ENCODE measurements around the gene PTPRD.
"Not testable (repeated sequence)": the region's sequence is repeated elsewhere in the genome, so short reads cannot be mapped to it uniquely, and the experiment has no call there.

PTPRD gene

DNA sequence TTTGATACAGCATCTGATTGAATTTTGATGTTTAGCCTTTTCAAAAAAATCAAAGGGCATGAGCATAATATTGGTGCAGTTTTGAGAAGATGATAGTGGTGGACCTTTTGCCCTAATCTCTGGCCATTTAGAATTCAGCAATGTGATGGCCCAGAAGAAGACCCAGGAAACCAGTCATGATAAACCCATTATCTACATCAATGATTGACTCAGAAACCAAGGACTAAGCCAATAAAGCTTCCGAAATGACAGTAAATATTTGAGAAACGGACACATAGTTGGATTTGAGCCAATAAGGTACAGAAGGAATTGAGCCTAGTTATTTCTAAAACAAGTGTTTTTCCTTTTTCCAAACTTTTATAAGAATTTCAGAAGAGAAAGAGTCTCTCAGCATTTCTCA lies 1654.4 kb downstream of the PTPRD start:
- no peak overlapping the region for H3K4me3 ChIP-seq (ENCODE audit: low read length)

DNA sequence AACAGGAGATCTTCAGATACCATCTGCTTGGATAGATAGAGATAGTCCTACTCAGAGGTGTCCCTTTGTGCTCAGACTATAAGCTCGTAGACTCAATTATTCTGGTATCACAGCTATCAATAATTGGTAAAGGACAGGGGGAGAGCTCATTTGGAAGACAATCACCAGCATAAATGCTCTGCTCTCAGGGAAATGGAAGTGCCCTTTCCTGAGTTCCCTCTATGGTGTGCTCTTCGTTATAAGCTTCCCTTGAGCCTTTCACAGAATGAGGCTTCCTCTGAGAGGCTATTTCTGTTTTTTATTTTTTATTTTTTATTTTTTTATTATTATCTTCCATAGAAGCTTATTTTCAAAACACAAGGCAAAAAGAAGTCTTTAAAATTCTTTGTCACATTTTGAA lies 1657.5 kb downstream of the PTPRD start:
- Histone ChIP-seq H3K4me1 (ENCODE audit: control insufficient read depth, low read depth, low read length) (peaks cover 12% of the 10 kb centered on the region), H3K27me3 (ENCODE audit: control insufficient read depth, insufficient read depth, low read length) (no peaks in the 10 kb centered on the region), H3K4me3 (ENCODE audit: low read length) (no peak overlapping the region), H3K9ac (ENCODE audit: low read length) (no peak overlapping the region), H3K36me3 (ENCODE audit: control insufficient read depth, low read depth, low read length) (no peaks in the 10 kb centered on the region), H3K9me3 (ENCODE audit: control insufficient read depth, low read depth, low read length) (no peaks in the 10 kb centered on the region), H3K27ac (ENCODE audit: low read length) (no peak overlapping the region)

More for the DNA sequence above, 1654.4 kb downstream of the PTPRD start:
- Histone ChIP-seq H3K9ac (ENCODE audit: low read length) (no peak overlapping the region), H3K27me3 (ENCODE audit: control insufficient read depth, insufficient read depth, low read length) (no peaks in the 10 kb centered on the region), H3K4me1 (ENCODE audit: control insufficient read depth, low read depth, low read length) (peaks cover 12% of the 10 kb centered on the region), H3K36me3 (ENCODE audit: control insufficient read depth, low read depth, low read length) (no peaks in the 10 kb centered on the region), H3K9me3 (ENCODE audit: control insufficient read depth, low read depth, low read length) (no peaks in the 10 kb centered on the region), H3K27ac (ENCODE audit: low read length) (no peak overlapping the region)

DNA sequence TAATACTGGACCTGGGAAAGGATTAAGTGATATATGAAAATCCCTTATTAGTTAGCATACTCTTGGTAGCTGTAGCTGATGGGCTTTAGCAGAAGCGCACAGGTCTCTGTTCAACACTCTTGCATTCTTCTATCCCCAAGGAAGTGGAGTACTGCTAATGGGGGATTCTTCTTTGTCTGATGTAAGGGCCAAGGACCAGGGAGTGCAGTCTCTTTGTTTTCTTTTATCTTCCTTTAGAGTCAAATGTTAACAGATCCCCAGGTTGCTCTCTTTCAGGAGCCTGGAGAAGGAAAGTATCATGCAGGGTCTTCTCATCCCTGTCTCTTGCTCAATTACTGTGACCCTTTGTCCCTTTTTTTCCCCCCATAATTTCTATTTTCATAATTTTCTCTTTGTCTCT lies 1666.3 kb downstream of the PTPRD start:
- no peaks in the 10 kb centered on the region for H3K27me3 ChIP-seq (ENCODE audit: control insufficient read depth, insufficient read depth, low read length)
- H3K27ac ChIP-seq (ENCODE audit: low read length), result no peak overlapping the region
- H3K9me3 ChIP-seq (ENCODE audit: control insufficient read depth, low read depth, low read length), result no peaks in the 10 kb centered on the region
- H3K4me1 ChIP-seq (ENCODE audit: control insufficient read depth, low read depth, low read length), result peaks cover 7% of the 10 kb centered on the region
- H3K9ac ChIP-seq (ENCODE audit: low read length), result no peak overlapping the region
- no peaks in the 10 kb centered on the region for H3K36me3 ChIP-seq (ENCODE audit: control insufficient read depth, low read depth, low read length)
- no peak overlapping the region for H3K4me3 ChIP-seq (ENCODE audit: low read length)

DNA sequence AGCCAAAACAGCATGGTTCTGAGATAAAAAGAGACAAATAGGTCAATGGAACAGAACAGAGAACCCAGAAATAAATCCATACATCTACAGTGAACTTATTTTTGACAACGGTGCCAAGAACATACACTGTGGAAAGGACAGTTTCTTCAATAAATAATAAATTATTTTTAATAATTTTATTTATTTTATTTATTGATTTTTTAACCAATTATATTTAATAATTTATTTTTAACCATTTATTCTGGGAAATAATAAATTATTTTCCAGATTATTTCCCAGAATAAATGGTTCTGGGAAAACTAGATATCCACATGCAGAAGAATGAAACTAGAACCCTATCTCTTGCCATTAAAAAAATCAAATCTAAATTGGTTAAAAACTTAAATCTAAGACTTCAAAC lies 1669.4 kb downstream of the PTPRD start:
- no peak overlapping the region for H3K9ac ChIP-seq (ENCODE audit: low read length)
- peaks cover 7% of the 10 kb centered on the region for H3K4me1 ChIP-seq (ENCODE audit: control insufficient read depth, low read depth, low read length)

DNA sequence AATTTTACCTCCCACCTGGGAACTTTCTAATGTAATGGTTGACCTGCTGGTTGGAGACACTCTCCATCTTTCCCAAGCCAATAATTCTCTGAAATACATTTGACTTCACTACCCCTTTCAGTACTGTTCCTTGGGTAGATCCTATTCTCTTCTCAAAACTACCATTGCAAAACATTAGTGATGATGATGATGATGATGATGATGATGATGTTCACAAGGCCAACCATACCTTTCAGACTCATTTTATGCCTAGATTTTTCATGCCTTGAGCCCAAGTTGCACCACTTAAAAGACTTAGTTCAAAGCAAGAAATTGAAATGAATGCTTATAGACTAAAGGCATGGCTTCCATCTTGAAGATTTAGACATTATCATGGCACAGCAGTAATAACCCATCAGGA lies 1672.2 kb downstream of the PTPRD start:
- no peaks in the 10 kb centered on the region for H3K27me3 ChIP-seq (ENCODE audit: control insufficient read depth, insufficient read depth, low read length)
- H3K9me3 ChIP-seq (ENCODE audit: control insufficient read depth, low read depth, low read length), result no peaks in the 10 kb centered on the region

More for the DNA sequence above, 1669.4 kb downstream of the PTPRD start:
- no peaks in the 10 kb centered on the region for H3K9me3 ChIP-seq (ENCODE audit: control insufficient read depth, low read depth, low read length)
- H3K27ac ChIP-seq (ENCODE audit: low read length), result no peak overlapping the region
- no peaks in the 10 kb centered on the region for H3K27me3 ChIP-seq (ENCODE audit: control insufficient read depth, insufficient read depth, low read length)
- no peak overlapping the region for H3K4me3 ChIP-seq (ENCODE audit: low read length)
- no peaks in the 10 kb centered on the region for H3K36me3 ChIP-seq (ENCODE audit: control insufficient read depth, low read depth, low read length)

DNA sequence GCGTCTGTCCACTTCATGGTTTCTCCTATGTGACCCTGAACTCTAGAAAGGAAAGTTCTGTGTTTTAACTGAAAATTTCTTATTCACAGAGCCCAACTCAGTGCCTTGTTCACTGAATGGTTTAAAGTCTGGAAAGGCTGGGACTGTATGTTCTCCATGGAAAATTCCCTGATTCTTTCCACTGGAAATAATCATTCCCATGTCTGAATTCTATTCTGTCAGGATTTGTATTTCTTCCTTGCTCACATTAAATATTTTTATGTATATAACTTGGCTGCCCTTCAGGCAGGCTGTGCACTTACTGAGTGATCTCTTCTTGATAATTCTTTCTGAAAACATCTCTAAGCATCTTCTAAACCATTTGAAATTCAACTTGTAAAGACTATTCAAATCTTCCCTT lies 1686.3 kb downstream of the PTPRD start:
- Histone ChIP-seq H3K9ac (ENCODE audit: low read length) (no peak overlapping the region), H3K9me3 (ENCODE audit: control insufficient read depth, low read depth, low read length) (no peaks in the 10 kb centered on the region), H3K4me3 (ENCODE audit: low read length) (no peak overlapping the region), H3K27ac (ENCODE audit: low read length) (no peak overlapping the region), H3K4me1 (ENCODE audit: control insufficient read depth, low read depth, low read length) (no peaks in the 10 kb centered on the region), H3K27me3 (ENCODE audit: control insufficient read depth, insufficient read depth, low read length) (no peaks in the 10 kb centered on the region), H3K36me3 (ENCODE audit: control insufficient read depth, low read depth, low read length) (no peaks in the 10 kb centered on the region)

More for the DNA sequence above, 1672.2 kb downstream of the PTPRD start:
- Histone ChIP-seq H3K4me3 (ENCODE audit: low read length) (no peak overlapping the region), H3K36me3 (ENCODE audit: control insufficient read depth, low read depth, low read length) (no peaks in the 10 kb centered on the region), H3K27ac (ENCODE audit: low read length) (no peak overlapping the region), H3K4me1 (ENCODE audit: control insufficient read depth, low read depth, low read length) (no peaks in the 10 kb centered on the region), H3K9ac (ENCODE audit: low read length) (no peak overlapping the region)

DNA sequence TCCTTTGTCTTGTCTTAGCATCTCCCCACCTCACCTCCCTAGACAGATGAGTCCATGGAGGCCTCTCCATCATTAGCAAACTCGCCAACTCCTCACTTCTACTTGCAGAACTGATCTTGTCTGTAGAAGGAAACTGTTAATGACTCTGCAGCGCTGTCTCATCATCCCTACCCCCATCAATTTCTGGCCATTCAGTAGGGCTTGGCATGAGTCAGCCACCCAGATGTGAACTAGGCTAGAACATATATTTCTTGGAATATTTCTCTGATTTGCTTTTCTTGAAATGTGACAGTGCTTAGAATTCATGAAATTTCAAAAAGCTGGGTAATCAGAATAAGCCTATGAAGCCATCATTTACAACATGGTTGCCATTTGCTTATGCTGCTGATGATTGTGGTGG lies 1688.2 kb downstream of the PTPRD start:
- H3K4me3 ChIP-seq (ENCODE audit: low read length), result no peak overlapping the region
- H3K36me3 ChIP-seq (ENCODE audit: control insufficient read depth, low read depth, low read length), result no peaks in the 10 kb centered on the region
- no peak overlapping the region for H3K9ac ChIP-seq (ENCODE audit: low read length)
- H3K9me3 ChIP-seq (ENCODE audit: control insufficient read depth, low read depth, low read length), result no peaks in the 10 kb centered on the region
- H3K27me3 ChIP-seq (ENCODE audit: control insufficient read depth, insufficient read depth, low read length), result no peaks in the 10 kb centered on the region
- no peaks in the 10 kb centered on the region for H3K4me1 ChIP-seq (ENCODE audit: control insufficient read depth, low read depth, low read length)
- H3K27ac ChIP-seq (ENCODE audit: low read length), result no peak overlapping the region

DNA sequence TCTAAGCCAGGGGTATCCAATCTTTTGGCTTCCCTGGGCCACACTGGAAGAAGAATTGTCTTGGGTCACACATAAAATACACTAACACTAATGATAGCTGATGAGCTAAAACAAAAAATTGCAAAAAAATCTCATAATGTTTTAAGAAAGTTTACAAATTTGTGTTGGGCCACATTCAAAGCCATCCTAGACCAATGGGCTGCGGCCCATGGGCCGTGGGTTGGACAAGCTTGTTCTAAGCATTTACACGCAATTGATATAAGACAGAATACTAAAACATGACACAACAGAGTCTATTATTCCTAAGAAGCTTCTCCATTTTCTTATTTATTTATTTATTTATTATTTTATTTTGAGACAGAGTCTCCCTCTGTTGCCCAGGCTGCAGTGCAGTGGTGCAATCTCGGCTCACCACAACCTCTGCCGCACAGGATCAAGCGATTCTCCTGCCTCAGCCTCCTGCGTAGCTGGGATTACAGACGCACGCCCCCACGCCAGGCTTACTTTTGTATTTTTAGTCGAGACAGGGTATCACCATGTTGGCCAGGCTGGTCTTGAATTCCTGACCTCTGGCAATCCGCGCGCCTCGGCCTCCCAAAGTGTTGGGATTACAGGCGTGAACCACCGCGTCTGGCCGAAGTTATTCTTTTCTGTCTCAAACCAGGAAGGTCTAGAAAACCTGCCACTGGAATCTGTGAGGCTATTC lies 1692.2 kb downstream of the PTPRD start:
- H3K4me1 ChIP-seq (ENCODE audit: control insufficient read depth, low read depth, low read length); H3K27ac ChIP-seq (ENCODE audit: low read length); H3K36me3 ChIP-seq (ENCODE audit: control insufficient read depth, low read depth, low read length); H3K9ac ChIP-seq (ENCODE audit: low read length); H3K27me3 ChIP-seq (ENCODE audit: control insufficient read depth, insufficient read depth, low read length); H3K9me3 ChIP-seq (ENCODE audit: control insufficient read depth, low read depth, low read length); H3K4me3 ChIP-seq (ENCODE audit: low read length): not testable (repeated sequence)

DNA sequence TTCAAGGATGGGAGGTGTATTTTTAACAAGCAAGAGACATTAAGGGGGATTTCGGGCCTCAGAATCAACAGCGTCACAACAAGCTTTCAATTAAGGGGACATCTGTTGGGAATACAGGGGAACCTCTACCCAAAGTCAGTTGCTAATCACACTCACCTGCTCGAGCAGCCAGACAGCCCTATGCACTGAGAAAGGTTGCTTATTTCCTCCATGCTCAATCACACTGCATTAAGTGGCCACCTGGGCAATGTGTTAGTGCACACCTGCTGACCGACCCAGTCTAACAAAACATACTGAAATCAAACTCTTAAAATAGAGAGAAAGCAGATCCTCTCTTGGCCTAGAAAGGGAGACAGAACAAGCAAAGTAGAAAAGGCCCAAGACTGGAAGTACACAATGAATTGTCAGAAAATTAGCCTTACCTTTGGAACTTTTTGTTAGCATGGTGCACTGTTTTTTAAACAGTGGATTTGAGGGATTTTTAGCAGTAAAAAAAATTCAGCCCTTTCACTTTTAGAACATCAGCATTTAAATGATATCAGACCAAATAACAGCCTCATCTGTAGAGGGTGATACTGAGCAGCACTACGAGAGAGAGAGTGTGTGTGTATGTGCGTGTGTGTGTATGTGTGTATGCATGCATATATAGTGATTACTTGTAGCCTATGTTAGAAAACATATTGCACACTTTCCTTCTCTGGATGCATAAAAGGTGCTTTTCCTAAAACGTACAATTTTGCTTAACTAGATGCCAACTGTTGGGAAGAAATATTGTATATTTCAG lies 1694.7 kb downstream of the PTPRD start:
- H3K27ac ChIP-seq (ENCODE audit: low read length), result no peak overlapping the region
- no peaks in the 10 kb centered on the region for H3K36me3 ChIP-seq (ENCODE audit: control insufficient read depth, low read depth, low read length)
- H3K4me3 ChIP-seq (ENCODE audit: low read length), result no peak overlapping the region
- no peaks in the 10 kb centered on the region for H3K9me3 ChIP-seq (ENCODE audit: control insufficient read depth, low read depth, low read length)
- no peaks in the 10 kb centered on the region for H3K4me1 ChIP-seq (ENCODE audit: control insufficient read depth, low read depth, low read length)
- no peaks in the 10 kb centered on the region for H3K27me3 ChIP-seq (ENCODE audit: control insufficient read depth, insufficient read depth, low read length)
- no peak overlapping the region for H3K9ac ChIP-seq (ENCODE audit: low read length)

DNA sequence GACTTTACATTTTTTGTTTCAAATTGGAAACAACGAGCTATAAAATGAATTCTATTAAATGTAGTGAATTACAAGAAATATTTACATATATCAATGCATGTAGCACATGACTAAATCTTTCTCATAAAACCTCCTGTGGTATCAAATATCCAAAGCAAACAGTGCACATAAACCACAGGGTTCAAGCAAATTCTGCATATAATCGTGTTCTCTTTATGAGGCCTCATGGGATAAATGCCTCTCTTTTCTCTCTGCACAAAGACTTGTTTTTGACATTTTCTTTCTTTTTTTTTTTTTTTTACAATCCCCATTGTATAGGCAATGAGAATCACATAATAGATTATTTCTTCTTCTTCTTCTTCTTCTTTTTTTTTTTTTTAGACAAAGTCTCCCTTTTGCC lies 1696.0 kb downstream of the PTPRD start:
- no peaks in the 10 kb centered on the region for H3K4me1 ChIP-seq (ENCODE audit: control insufficient read depth, low read depth, low read length)
- no peaks in the 10 kb centered on the region for H3K9me3 ChIP-seq (ENCODE audit: control insufficient read depth, low read depth, low read length)
- no peaks in the 10 kb centered on the region for H3K36me3 ChIP-seq (ENCODE audit: control insufficient read depth, low read depth, low read length)
- no peak overlapping the region for H3K9ac ChIP-seq (ENCODE audit: low read length)
- H3K27ac ChIP-seq (ENCODE audit: low read length), result no peak overlapping the region
- no peaks in the 10 kb centered on the region for H3K27me3 ChIP-seq (ENCODE audit: control insufficient read depth, insufficient read depth, low read length)
- no peak overlapping the region for H3K4me3 ChIP-seq (ENCODE audit: low read length)

DNA sequence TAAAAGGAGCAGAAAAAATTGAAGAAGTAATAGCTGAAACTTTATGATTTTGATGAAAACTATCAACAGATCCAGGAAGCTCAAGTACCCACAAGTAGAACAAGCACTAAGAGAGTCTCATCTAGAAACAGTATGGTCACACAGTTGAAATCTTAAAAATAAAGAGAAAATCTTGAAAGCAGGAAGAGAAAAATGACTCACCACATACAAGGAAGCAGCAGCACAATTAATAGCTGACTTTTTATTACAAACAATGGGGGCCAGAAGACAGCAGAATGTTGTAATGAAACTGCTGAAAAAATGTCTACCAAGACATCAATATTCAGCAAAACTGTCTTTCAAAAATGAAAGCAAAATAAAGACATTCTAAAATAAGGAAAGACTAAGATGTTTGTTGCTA lies 1704.9 kb downstream of the PTPRD start:
- H3K27me3 ChIP-seq (ENCODE audit: control insufficient read depth, insufficient read depth, low read length), result no peaks in the 10 kb centered on the region
- H3K9me3 ChIP-seq (ENCODE audit: control insufficient read depth, low read depth, low read length), result no peaks in the 10 kb centered on the region
- no peaks in the 10 kb centered on the region for H3K4me1 ChIP-seq (ENCODE audit: control insufficient read depth, low read depth, low read length)
- no peak overlapping the region for H3K9ac ChIP-seq (ENCODE audit: low read length)
- H3K4me3 ChIP-seq (ENCODE audit: low read length), result no peak overlapping the region
- H3K27ac ChIP-seq (ENCODE audit: low read length), result no peak overlapping the region
- no peaks in the 10 kb centered on the region for H3K36me3 ChIP-seq (ENCODE audit: control insufficient read depth, low read depth, low read length)

DNA sequence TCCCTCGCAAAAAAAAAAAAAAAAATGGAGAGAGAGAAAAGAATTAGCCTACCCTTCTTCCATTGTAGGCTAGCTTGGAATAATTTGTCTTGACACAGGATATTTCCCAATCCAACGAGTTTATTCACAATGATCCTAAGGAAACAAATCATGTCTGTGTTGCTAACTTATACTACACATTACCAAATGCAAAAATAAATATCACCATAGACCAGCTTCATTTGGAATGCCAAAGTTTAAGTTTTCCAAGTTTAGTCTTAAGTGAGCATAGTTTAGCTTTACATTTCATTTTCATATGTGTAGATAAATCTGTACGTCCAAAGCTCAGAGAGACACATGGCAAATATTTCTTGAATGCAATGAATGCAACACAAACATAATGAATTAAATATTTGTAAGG lies 1707.1 kb downstream of the PTPRD start:
- no peaks in the 10 kb centered on the region for H3K9me3 ChIP-seq (ENCODE audit: control insufficient read depth, low read depth, low read length)
- no peaks in the 10 kb centered on the region for H3K4me1 ChIP-seq (ENCODE audit: control insufficient read depth, low read depth, low read length)

More for the DNA sequence above, 1707.1 kb downstream of the PTPRD start:
- no peak overlapping the region for H3K4me3 ChIP-seq (ENCODE audit: low read length)
- no peak overlapping the region for H3K9ac ChIP-seq (ENCODE audit: low read length)
- no peaks in the 10 kb centered on the region for H3K36me3 ChIP-seq (ENCODE audit: control insufficient read depth, low read depth, low read length)
- no peaks in the 10 kb centered on the region for H3K27me3 ChIP-seq (ENCODE audit: control insufficient read depth, insufficient read depth, low read length)
- no peak overlapping the region for H3K27ac ChIP-seq (ENCODE audit: low read length)
